GM18502 (cell line): ENCODE measurements around the gene HS3ST3A1.

ENCODE experiments used
- ATAC-seq: cut with Tn5 transposase; IDR thresholded peaks from one replicate; pipeline ENCODE4 v1.9.1; 2021; ENCODE audit warnings: mild to moderate bottlenecking; ENCODE audit not compliant: unreplicated experiment, poor library complexity

Gene HS3ST3A1

GRCh38 chr17:13599168-13599577 is 2.6 kb downstream of the HS3ST3A1 start:
- ATAC-seq: no peak

GRCh38 chr17:13598353-13599167 is 3.2 kb downstream of the HS3ST3A1 start:
- ATAC-seq: no peak

GRCh38 chr17:13597723-13598347 is 3.9 kb downstream of the HS3ST3A1 start:
- no peak for ATAC-seq

GRCh38 chr17:13596241-13596923 is 5.3 kb downstream of the HS3ST3A1 start:
- no peak for ATAC-seq

- no peak for ATAC-seq
Observed at GRCh38 chr17:13595599-13595899, 6.2 kb downstream of the HS3ST3A1 start.

- ATAC-seq: peak; percentile 67
Observed at GRCh38 chr17:13594762-13595598, 6.7 kb downstream of the HS3ST3A1 start.

- no peak for ATAC-seq
Observed at GRCh38 chr17:13594310-13594709, 7.4 kb downstream of the HS3ST3A1 start.

- no peak for ATAC-seq
Observed at GRCh38 chr17:13593757-13594156, 8.0 kb downstream of the HS3ST3A1 start.

- no peak for ATAC-seq
Observed at GRCh38 chr17:13593021-13593751, 8.5 kb downstream of the HS3ST3A1 start.

GRCh38 chr17:13592427-13592826 is 9.3 kb downstream of the HS3ST3A1 start:
- no peak for ATAC-seq

- no peak for ATAC-seq
Observed at GRCh38 chr17:13590441-13590840, 11.3 kb downstream of the HS3ST3A1 start.

GRCh38 chr17:13589658-13590057 is 12.1 kb downstream of the HS3ST3A1 start:
- ATAC-seq: no peak

GRCh38 chr17:13587487-13588338 is 14.0 kb downstream of the HS3ST3A1 start:
- ATAC-seq: no peak

- no peak for ATAC-seq
Observed at GRCh38 chr17:13584701-13585080, 17.0 kb downstream of the HS3ST3A1 start.

GRCh38 chr17:13583996-13584700 is 17.6 kb downstream of the HS3ST3A1 start:
- no peak for ATAC-seq

- ATAC-seq: no peak
Observed at GRCh38 chr17:13582776-13583547, 18.8 kb downstream of the HS3ST3A1 start.

- no peak for ATAC-seq
Observed at GRCh38 chr17:13581925-13582324, 19.8 kb downstream of the HS3ST3A1 start.

- no peak for ATAC-seq
Observed at GRCh38 chr17:13580790-13581189, 20.9 kb downstream of the HS3ST3A1 start.
